ENCODE data around the gene MST1. TPM values are rescaled to one million over a fixed set of nuclear protein-coding genes. Genes with fewer than 3 reads are reported as not detected.

Gene MST1
- 1.3 to 1.9 TPM (median 1.6 TPM) in 5 replicates for total RNA-seq (2022; extraction: Qiagen RNA extraction)

GRCh38 chr3:49689046-49689907 lies at the start of gene MST1, which contains the start of gene RNF123:
TSS of gene MST1 (minus strand) at chr3:49689474. CDS start at chr3:49688691, 783 bp downstream.
TSS of gene RNF123 (plus strand) at chr3:49689557. CDS start at chr3:49691166, 1,609 bp downstream.

GRCh38 chr3:49723628-49724551 lies 34.6 kb upstream of the MST1 start, which contains the start of gene GMPPB:
TSS of gene GMPPB (minus strand) at chr3:49723951. CDS start at chr3:49723726, 225 bp downstream.

DNA sequence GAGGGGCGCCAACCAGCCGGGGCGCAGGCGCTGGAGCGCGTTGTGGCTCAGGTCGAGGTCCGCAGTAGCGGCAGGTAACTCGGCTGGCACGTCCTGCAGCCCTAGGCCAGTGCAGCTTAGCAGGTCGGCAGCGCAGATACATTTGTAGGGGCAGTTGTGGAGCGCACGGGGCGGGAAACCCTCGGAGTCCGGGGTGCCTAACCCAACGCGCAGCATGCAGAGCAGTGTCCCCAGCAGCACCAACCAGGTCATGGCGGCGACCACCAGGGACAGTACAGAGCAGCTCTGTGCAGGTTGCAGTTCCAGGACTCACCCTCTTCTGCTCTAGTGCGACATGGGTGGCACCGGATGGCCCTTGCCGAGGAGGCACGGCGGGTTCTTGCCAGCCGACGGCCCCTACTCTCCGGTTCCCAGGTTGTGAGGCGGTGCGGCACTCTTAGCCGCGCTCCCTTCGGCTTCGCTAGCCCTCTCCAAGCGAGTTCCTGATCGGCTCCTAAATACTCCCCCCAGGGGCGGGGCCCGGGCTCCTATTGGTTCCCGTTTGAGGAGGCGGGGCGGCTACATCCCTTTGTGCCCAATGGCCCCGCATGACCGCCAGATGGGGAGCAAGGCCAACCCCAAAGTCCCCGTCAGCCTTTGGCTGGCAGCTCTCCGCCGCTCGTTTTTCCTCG lies 30.1 kb upstream of the MST1 start, which contains the start of gene AMIGO3:
AMIGO3 (minus strand) TSS at position 471 of the 671 bp plus-strand sequence; CDS start at position 252, 219 bp downstream.

DNA sequence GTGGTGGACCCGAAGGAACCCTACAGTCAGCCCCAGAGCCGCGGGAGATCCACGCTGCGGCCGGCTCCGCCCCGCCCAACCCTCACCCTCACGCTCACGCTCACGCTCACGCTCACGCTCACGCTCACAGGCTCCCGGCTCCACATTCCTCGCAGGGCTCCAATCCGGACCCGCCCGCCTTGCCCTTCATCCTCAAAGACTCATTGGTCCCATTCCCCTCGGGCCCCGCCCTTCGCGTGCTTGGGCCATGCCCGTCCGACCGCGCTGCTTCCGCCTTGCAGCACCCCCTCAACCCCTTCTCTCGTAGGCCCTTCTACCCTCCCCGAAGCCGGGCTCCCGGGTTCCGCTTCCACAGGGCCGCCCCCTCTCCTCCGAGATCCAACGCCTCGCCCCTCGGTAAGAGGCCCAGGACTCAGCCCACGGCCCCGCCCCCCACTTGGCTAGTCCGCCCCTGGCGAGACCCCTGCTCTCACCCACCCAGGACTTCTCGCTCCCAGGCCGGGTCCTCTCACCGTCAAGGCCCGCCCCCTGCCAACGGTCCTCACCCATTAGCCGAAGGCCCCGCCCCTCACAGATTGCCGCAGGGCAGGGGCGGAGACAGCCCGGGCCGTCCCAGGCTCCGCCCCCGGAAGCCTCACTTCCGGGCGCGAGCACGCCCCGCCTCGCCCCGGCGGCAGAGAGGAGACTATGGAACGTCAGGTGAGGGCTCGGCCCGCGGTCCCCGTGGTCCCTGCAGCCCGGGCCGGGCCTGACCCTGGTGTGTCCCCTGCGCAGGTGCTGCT lies 15.4 kb downstream of the MST1 start, which contains the start of gene APEH:
APEH (plus strand) TSS at position 637 of the 782 bp plus-strand sequence; CDS start at position 688, 51 bp downstream.

Other genes starting within 250 kb of the MST1 start
- 47.6 to 60.8 TPM (median 57.1 TPM) in 5 replicates for gene DAG1, start 219.2 kb downstream of the MST1 start, total RNA-seq (2022; extraction: Qiagen RNA extraction)
- 0.09 to 0.41 TPM (median 0.13 TPM) in 5 replicates for gene BSN, start 135.0 kb downstream of the MST1 start, total RNA-seq (2022; extraction: Qiagen RNA extraction)
- 59.7 to 71.2 TPM (median 63.7 TPM) in 5 replicates for gene APEH, start 15.1 kb downstream of the MST1 start, total RNA-seq (2022; extraction: Qiagen RNA extraction)
- gene RNF123, start 83 bp upstream of the MST1 start, total RNA-seq (2022; extraction: Qiagen RNA extraction), result 10.2 to 16.4 TPM (median 14.9 TPM) in 5 replicates
- gene AMIGO3, start 30.2 kb upstream of the MST1 start, total RNA-seq (2022; extraction: Qiagen RNA extraction), result 0.17 to 1.5 TPM (median 0.82 TPM) in 5 replicates
- 14.4 to 20.6 TPM (median 19.5 TPM) in 5 replicates for gene GMPPB, start 34.5 kb upstream of the MST1 start, total RNA-seq (2022; extraction: Qiagen RNA extraction)
- gene IP6K1, start 97.1 kb upstream of the MST1 start, total RNA-seq (2022; extraction: Qiagen RNA extraction), result 19.0 to 22.9 TPM (median 21.8 TPM) in 5 replicates
- 0.10 to 0.64 TPM (median 0.22 TPM) in 5 replicates for gene CDHR4, start 110.4 kb upstream of the MST1 start, total RNA-seq (2022; extraction: Qiagen RNA extraction)
- gene INKA1, start 113.8 kb upstream of the MST1 start, total RNA-seq (2022; extraction: Qiagen RNA extraction), result 1.4 to 3.1 TPM (median 2.1 TPM) in 5 replicates
- gene UBA7, start 124.5 kb upstream of the MST1 start, total RNA-seq (2022; extraction: Qiagen RNA extraction), result 0.30 to 0.70 TPM (median 0.41 TPM) in 5 replicates
- gene TRAIP, start 167.1 kb upstream of the MST1 start, total RNA-seq (2022; extraction: Qiagen RNA extraction), result 10.2 to 14.5 TPM (median 13.8 TPM) in 5 replicates
- 0.16 to 0.32 TPM (median 0.21 TPM) in 5 replicates for gene CAMKV, start 180.4 kb upstream of the MST1 start, total RNA-seq (2022; extraction: Qiagen RNA extraction)
- 6.1 to 8.3 TPM (median 7.6 TPM) in 5 replicates for gene MST1R, start 214.4 kb upstream of the MST1 start, total RNA-seq (2022; extraction: Qiagen RNA extraction)
- gene MON1A, start 240.3 kb upstream of the MST1 start, total RNA-seq (2022; extraction: Qiagen RNA extraction), result 5.1 to 9.5 TPM (median 8.1 TPM) in 5 replicates

All from A549 treated with Mapracorat at 1 μM for 4 hours (cell line).